ENCODE data around the gene SLIT1.

The SLIT1 gene

DNA sequence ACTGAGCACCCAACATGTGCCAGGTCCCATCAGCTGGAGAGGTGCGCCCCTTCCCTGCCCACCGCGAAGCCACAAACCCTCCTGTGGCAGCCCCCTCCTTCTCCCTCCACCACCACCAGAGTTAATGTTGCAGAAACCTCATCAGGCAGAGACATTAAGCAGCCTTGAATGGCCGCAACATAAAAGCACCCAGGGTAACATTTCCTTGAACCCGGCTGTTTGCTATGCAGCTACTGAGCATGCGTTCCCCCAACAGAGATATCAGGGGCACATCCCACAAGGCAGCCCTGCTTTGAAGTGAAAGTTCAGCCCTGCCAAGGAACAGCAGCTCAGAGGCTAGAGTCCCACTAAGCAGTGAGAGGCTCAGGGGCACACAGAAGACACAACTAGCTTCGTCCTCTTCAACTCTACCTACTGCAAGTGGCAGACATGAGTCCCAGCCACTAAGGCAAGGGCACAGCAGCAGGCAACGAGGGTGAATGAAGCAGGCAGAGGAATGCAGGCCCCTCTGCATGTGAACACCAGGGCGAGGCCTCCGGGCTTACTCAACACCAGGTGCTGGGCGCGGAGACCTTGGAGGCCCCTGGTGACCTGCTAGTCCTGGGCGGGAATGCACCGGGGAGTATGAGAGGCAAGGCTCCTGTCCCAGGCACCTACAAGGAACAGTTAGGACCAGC, 107.4 kb downstream of the SLIT1 start:
- no peak for DNase-seq

DNA sequence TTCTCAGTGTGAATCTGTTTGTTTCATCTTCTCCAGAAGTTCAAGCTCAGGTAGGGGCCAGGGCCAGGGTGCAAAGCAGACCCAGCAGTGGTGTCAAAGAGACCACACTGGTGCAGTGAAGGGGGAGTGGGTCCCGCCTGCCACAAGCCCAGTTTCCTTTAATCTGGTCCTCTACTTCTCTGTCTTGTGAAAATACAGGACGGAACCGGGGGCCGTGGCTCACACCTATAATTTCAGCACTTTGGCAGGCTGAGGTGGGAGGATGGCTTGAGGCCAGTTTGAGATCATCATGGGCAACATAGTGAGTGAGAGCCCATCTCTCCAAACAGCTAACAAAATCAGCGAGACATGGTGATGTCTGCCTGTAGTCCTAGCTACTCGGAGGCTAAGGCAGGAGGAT, 109.0 kb downstream of the SLIT1 start:
- DNase-seq, result no peak

DNA sequence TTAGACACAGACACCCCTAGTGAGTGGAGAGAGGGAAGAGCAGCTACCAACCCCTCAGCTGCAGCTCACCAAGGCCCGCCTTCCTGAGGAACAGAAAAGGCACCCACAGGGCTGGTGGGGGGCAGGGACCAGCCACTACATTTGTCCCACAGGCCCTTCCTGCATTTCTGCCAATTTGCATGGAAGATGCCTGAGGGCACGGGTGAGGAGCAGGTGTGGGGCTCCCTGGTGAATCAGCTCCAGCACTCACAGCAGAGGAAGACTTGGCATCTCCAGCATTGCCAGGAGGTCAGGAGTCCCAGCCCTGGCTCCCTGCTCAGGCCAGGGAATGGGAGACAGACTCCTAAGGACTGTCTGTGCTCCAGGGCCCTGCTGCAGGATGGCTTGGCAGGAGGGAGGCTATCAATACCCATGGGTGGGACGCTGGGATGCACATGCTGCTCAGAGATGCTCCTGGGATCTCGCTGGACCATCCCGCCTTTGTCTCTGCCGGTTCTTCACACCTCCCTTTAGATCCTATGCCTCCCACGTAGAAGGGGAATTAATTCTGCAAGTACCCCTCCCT, 109.7 kb downstream of the SLIT1 start:
- no peak for DNase-seq

DNA sequence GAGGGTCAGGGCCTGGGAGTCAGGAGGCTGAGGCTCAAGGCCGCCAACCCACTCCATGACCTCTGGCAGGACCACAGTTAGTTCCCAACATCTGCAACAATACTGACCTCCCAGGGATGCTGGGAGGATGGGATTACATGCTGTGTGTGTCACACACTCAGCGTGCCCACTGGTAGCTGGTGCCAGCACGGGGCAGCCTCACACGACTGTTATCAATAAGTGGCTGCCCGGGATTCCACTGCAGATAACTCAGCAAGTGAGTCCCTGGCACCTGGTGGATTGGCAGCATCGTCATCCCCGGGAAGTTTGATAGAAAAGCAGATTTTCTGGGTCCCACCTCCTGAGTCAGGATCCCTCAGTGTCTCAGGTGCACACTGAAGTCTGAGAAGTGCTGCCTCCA, 110.3 kb downstream of the SLIT1 start:
- DNase-seq, result no peak

DNA sequence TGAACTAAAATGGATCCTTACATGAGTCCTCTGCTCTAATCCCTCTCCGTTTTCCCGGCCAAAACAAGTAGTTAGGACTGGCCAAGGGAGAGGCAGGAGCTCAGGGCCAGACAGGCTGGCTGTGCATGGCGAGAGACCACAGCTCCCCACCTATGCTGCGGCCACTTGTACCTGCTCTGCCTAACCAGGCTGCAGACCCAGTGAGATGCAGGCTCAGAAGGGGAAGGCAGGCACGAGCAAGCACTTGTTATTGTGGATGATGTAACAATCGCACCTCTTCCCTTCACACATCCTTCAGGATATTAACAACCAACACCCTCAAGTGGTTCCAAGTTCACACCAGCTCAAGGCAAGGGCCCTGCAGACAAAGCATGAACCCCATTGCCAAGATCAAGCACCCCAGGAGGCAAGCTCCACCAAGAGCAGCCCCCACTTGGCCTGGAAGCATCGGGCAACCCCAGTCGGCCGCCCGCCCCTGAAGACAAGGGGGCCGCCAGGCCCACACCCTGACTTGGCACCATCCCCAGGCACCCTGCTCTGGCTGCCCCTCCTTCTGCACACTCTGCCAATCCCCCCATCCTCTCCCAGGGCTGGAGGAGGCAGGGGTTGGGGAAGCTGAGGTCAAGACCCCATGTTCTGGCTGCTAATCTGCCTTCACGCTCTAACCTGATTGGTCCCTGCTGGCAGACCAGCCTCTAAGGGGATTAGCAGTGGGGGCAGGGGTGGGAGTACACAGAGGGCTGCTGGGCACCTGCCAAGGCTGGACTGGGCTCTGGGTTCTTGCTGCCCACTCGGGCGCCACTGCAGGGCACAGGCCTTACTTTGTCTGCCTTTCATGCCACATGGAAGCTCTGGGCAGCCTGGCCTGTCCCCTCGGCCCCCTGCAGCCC, 111.3 kb downstream of the SLIT1 start:
- DNase-seq, result peak; percentile 94

DNA sequence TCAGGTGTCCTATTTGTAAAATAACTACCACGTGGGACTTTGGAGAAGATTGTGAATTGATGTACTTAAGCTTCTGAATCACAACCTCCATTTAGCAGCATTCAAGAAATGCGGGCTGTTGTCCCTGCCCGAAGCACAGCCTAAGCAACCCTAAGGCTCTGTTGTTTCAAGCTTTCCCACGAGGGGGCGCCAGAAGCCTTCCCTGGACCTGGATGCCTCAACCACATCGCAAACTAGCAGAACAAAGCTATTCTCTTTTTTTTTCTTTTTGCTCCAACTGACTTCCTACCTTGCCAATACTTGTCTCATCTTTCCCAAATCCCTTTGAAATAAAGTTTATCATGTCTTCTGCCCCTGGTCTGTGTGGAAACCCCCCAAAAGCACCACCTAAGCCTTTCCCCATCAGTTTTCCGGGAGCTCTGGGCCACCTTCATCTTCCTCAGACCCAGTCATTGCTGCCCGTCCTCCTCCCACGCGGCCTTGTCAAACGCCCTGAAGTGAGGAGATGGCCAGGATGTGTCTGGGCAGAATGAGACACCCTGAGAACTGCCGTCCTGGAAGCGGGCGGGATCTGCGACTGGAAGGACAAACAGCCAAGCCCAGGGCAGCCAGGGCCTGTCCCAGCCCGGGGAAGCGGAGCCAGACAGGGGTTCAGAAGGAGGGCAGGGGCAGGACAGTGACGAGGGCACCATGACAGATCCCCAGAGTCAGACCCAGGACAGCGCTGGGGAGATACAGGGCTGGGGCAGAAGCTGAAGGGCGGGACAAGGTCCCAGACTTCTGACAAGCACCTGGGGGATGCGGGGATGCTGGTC, 112.7 kb downstream of the SLIT1 start:
- DNase-seq, result peak; percentile 84

DNA sequence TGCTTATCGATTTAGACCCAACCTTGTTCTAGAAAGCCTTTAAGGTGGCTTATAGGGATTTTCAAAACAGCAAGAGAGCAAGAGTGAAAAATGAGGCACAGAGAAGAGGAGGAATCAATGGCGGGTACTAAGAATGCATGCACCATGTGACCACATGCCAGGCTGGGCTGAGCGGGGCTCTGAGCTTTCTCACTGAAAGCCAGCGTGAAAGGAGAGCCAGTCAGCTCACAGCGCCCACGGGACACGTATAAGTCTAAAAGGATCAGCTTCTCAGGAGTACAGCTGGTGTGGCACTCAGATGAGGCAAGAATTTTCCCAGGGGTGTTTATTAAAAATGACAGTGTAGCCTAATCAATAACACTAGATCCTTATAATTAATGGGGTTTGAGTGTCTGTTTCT, 114.3 kb downstream of the SLIT1 start:
- peak; percentile 30 for DNase-seq

DNA sequence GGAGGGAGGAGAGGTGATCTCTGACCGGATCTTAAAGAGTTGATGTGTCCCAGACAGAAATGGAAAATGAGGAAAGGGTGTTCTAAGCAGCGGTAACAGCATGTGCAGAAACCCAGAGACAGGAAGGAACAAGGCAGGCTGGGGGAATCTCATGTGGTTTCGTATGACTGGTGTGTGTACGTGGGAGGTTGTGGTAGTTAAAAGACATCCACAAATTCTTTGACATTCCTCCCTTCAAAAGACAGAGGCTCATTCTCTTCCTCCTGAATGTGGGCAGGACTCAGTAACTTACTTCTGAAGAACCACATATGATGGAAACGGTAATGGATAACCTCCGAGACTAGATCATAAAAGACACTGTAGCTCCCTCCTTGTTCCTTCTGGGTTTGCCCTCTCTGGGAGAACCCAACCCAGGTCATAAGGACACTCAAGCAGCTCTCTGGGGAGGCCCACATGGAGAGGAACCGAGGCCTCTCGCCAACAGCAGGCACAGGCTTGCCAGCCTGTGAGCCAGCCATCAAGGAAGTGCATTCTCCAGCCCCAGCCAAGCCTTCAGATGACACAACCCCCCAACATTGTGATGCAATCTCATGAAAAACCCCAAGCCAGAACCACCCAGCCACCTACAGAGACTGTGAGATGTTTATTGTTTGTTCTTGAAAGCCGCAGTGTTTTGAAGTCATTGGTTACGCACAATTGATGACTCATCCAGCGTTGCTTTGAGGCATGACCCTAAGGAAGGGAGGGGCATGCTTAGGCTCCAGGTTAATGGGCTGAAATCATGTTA, 116.0 kb downstream of the SLIT1 start:
- DNase-seq, result no peak

DNA sequence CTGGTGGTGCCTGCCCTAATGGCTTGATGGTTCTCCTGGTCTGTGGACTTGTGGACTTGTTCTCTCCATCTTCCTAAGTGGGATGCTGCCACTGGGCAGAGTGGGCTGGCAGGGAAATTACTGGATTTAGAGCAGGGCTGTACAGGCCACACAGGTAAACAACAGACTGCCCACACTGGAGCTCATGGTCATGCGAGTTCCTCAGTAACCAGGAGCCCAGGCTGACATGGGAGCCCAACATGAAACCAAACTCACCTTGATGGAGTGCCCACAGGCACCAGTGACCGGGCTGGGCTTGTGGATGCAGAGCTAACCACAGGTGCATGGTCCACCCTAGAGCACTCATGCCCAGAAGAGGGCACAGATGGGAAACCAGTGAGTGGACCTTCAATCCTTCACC, 116.7 kb downstream of the SLIT1 start:
- no peak for DNase-seq

DNA sequence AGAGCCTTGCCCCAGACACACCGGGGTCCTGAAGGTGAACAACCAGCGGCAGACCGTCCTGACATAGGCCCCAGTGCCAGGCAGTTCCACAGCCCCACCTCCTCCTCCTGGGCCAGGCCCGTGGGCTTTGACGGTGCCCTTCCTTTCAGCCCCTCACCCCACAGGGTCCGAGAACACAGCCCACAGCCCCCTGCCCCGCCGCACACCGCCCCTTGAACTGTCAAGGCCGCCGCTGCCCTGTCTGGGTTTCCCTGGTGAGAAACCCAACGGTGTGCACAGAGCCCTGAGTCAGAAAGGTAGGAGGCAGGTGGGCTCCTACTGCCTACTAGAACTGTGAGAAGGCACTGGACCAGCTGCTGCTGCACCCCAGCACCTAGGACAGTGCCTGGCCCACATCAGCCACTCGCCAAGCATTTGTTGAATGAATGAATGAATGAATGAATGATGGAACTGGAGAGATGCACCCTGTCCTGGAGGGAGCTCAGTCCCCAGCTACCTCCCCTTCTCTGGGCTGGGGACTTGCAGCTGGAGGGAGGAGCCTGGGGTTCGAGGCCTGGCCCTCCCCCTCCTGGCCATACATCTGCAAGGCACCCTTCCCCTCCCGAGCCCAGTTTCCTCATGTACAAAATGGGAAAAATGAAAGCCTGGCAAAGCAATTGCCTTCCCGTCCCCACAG, 117.9 kb downstream of the SLIT1 start:
- DNase-seq, result no peak

DNA sequence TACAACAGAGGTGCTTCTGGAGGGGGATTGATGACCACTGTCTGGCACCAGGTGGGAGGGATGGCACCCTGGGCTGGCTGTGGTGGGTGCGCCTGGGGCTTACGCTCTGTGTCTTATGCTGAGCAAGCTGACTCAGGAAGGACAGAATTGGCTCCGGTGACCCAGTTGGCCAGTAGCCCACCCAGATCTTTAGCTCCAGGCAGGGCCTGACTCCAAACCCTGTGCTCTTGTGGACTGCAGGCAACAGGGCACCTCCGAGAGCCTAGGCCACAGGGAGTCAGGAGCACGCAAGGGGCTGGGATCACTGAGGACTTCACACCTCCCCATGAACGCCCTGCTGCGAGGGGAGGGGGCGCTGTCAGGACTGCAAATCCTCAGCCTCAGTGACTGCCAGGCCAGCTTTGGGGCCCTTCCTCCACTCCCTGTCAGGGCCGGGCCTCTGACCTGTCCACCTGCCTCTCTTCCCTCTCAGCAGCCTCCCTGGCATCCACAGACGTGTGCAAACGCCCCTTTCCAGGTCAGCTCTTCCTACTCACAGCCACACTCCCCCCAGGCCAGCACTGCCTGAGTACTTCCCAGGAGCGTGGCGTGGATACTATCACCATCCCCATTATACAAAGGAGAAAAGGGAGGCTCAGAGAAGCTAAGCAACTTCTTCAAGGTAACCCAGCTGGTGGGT, 118.7 kb downstream of the SLIT1 start:
- DNase-seq, result no peak

DNA sequence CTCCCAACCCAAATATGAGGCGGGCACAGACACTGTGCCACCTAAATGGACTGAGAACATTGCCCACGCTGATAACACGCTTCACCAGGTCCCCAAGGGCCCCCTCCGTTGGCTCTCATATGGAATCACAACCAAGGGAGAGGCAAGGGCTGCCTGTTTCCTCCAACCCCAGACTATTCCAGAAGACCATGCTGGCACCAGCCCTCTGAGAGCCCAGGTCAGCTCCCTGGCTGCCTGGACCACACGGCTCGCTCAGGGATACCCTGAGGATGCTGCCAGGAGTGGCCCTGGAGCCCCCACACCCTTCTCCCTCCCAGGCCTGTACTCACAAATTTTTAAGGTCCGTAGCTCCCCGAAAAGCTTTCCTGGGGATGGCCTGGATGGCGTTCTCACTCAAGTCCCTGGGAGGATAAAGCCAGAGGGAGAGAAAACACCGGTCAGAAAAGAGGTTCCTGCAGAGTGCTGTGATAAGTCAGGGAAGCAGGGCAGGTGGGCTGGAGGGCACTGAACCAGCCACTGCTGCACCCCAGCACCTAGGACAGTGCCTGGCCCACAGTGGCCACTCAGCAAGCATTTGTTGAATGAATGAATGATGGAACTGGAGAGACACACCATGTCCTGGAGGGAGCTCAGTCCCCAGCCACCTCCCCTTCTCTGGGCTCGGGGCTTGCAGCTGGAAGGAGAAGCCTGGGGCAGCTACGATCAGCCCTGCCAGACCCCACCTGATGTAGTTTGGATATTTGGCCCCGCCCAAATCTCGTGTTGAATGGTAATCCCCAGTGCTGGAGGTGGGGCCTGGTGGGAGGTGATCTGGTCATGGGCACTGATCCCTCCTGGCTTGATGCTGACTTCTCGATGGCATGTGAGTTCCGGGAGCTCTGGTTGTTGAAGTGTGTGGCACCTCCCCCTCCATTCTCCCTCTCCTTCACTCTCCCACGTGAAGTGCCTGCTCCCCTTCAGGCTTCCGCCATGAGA, 119.8 kb downstream of the SLIT1 start:
- peak; percentile 58 for DNase-seq

DNA sequence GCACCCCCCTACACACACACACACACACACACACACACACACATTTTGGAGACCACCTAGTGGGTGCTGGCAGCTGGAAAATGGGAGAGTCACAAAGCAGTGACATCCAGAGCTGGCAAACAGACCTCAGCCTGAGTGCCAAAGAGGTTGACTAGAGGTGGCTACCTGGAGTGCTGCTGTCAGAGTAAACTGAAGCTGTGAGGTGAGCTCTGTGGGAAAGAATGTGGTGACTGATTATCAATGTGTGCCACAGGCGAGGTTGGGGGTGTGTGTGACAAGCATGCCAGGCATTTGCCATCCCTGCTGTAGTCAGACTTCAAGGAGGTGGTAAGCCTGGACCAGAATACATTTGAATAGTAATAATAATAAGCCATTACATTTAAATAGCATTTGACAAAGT, 120.6 kb downstream of the SLIT1 start:
- no peak for DNase-seq

DNA sequence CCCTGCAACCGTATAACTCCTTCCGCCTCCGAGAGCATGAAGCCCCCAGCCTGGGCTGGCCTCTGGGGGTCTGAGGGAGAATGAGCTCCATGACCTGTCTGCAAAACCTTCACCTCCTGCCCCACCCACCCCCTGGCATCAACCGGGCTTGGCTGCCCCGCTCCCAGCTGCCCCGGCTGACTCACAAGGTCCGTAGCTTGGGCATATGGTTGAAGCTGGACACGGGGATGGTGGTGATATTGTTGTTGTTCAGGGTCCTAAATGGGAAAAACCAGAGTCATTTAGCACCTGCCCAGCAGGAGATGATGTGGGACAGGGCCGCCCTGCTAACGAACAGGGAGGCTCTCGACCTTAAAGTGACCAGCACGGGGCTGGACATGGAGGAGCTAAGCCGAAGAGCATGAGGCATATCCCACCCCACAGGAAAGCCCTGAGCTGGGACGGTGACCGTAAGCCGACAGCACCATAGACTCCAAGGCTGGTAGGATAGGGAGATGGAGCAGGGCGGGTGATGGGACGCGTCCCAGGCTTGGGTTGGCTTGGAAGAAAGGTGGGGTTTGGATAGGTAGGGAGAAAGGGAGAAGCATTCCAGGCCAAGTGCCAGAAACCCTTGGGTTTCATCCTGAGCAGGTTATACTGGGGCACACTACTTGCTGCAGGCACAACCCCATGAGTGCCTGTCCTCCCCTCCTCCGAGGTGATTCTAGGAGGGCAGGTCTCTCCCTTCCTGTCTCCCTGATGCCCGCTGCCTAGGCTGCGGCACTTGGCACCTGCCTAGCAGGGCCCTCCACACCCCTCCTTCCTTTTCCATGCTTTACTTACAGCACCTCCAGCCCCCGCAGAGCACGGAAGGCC, 121.5 kb downstream of the SLIT1 start:
- no peak for DNase-seq

DNA sequence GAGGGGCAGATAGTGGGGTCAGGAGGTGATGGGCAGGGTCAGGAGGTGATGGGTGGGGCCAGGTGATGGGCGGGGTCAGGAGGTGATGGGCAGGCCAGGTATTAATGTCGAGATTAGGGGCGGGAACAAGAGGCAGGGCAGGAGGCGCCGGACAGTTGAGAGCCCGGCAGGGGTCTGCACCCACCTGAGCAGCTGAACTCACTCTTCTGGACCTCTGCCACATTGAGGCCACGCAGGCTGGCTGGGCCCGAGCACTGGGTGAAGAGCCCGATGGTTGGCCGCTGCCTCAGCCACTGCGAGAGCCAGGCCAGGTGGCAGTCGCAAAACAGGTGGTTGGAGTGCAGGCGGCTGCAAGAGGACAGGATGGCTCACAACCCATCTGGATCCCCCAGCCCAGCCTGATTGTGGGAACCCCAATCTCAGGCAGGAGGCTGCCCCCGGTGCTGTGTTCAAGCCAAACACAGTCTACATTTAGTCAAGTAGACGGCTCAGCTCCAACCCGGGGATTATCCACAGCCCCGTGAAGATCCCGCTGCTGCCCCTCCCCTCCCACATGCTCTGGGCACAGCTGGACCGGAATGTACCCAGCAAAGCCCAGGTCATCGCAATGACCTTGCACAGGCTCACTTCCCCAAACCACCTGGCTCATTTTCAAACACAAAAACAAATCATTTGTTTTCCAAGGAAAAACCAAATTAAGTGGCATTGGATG, 122.3 kb downstream of the SLIT1 start:
- DNase-seq, result no peak

DNA sequence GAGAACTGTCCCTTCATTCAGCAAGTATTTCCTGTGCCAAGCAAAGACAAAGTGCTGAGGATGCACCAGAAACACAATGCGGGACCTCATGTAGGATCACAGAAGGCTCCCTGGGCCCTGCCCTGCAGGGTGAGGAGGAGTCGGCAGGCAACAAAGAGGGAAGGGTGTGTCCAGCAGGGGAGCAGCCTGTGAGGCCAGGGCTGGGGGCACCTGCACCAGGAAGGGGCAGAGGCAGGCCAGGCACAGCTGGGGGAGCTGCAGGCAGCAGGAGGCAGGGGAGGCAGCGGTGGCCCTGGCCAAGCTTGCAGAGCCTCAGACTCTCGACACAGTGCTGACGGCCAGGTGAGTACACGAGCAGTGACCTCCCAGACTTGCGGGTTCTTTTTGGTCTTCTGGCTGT, 123.3 kb downstream of the SLIT1 start:
- DNase-seq, result no peak

DNA sequence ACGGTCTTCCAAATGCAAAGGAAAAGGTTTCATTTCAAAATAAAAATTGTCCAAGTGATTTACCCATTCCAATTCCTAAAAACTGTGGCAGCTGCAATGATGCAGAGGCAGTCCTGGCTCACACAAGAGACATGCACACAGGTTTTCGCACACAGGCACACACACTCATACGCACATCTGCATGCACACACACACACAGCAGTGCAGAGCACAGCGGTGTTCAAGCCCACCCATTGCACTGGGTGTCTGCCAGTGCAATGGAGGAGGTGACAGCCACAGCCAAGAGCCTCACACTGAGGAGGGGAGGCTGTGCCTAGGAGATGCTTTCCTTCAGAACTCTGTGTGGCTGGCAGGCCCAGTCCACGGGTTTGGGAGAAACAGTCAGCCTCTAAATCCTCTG, 123.7 kb downstream of the SLIT1 start:
- DNase-seq, result no peak

DNA sequence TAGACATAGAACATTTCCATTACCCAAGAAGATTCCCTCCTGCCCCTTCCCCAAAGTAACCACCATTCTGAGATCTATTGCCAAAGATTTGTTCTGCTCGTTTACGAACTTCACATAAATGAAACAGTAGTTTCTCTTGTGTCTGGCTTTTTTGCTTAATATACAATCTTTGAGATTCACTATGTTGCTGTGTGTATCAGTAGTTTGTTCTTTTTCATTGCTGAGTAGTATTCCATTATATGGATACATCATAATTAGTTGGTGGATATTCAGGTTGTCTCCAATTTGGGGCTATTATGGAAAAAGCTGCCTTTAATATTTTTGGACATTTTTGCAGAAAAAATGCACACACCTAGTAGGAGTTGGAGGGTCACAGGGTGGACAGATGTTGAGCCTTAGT, 124.3 kb downstream of the SLIT1 start:
- DNase-seq, result no peak

Data from NCI-H82 (cell line).